Suprapubic skin (tissue), 4 donors: ENCODE results near the gene CTNS. TPM values are rescaled to one million over a fixed set of nuclear protein-coding genes. Genes with fewer than 3 reads are reported as not detected.

Source experiments
- DNase-seq, 2 donors: peaks; one replicate each; pipeline ENCODE4 v3.0.0-alpha.2; 2019; ENCODE audit warnings: low spot score in 2 of 2
- H3K27ac ChIP-seq: fragments of 200-600 bp; sonication (generic); one replicate; pipeline ENCODE4 v1.5.1; 2019
- H3K27me3 ChIP-seq: fragments of 200-600 bp; sonication (generic); one replicate; pipeline ENCODE4 v1.5.1; 2019
- H3K36me3 ChIP-seq: fragments of 200-600 bp; sonication (generic); one replicate; pipeline ENCODE4 v1.5.1; 2019
- H3K4me1 ChIP-seq: fragments of 200-600 bp; sonication (generic); one replicate; pipeline ENCODE4 v1.5.1; 2019
- H3K4me3 ChIP-seq: fragments of 200-600 bp; sonication (generic); one replicate; pipeline ENCODE4 v1.5.1; 2019; ENCODE audit warnings: mild to moderate bottlenecking
- H3K9me3 ChIP-seq: fragments of 200-600 bp; sonication (generic); one replicate; pipeline ENCODE4 v1.5.1; 2019
- EP300 ChIP-seq: sonication (generic); formaldehyde crosslinking; IDR thresholded peaks from one replicate; pipeline ENCODE4 v1.6.1; 2017; ENCODE audit warnings: antibody characterized with exemption
- POLR2A ChIP-seq, 2 donors: fragments of 450-650 bp; IDR thresholded peaks; one replicate each; pipeline ENCODE4 v1.6.1; 2017; ENCODE audit warnings: antibody characterized with exemption in 2 of 2, mild to moderate bottlenecking in 2 of 2, moderate library complexity in 2 of 2
- POLR2AphosphoS5 ChIP-seq, 3 donors: sonication (generic); formaldehyde crosslinking; IDR thresholded peaks; one replicate each; pipeline ENCODE4 v1.6.1; 2017; ENCODE audit warnings: antibody characterized with exemption in 3 of 3
- WGBS: methylation state at CpG from one replicate; pipeline ENCODE4 v1.1.5; 2018; 5-methylcytosine and 5-hydroxymethylcytosine counted together
- total RNA-seq, 4 donors: library from RNA; depleted of rRNA; stranded (reverse); fragments of >200 nt; gene quantifications; one replicate each; pipeline ENCODE4 v1.1.0, GENCODE V29; 2016
- TF ChIP-seq, protein P1 (sequence below), 2 donors: fragments of 200-600 bp in 1 of 2; fragments of 450-650 bp in 1 of 2; sonication (generic) in 1 of 2; IDR thresholded peaks; one replicate each; pipeline ENCODE4 v1.5.1; 2016 to 2019; ENCODE audit warnings: antibody characterized with exemption in 2 of 2, mild to moderate bottlenecking in 1 of 2, moderate library complexity in 1 of 2

CTNS gene
- total RNA-seq, 4 donors from 2014 or later, result 19.9 to 34.6 (median 26.1) TPM

- no peak for DNase-seq
- no peak overlapping the region for H3K27ac ChIP-seq
- H3K9me3 ChIP-seq, result no peaks in the 10 kb centered on the region
- H3K36me3 ChIP-seq, result peaks cover 95% of the 10 kb centered on the region
- H3K4me1 ChIP-seq, result no peaks in the 10 kb centered on the region
- TF ChIP-seq POLR2AphosphoS5 (IDR thresholded peaks at IDR 0.05) (no peak), POLR2A (IDR thresholded peaks at IDR 0.05) (no peak), EP300 (no peak)
- TF ChIP-seq, protein P1, sequence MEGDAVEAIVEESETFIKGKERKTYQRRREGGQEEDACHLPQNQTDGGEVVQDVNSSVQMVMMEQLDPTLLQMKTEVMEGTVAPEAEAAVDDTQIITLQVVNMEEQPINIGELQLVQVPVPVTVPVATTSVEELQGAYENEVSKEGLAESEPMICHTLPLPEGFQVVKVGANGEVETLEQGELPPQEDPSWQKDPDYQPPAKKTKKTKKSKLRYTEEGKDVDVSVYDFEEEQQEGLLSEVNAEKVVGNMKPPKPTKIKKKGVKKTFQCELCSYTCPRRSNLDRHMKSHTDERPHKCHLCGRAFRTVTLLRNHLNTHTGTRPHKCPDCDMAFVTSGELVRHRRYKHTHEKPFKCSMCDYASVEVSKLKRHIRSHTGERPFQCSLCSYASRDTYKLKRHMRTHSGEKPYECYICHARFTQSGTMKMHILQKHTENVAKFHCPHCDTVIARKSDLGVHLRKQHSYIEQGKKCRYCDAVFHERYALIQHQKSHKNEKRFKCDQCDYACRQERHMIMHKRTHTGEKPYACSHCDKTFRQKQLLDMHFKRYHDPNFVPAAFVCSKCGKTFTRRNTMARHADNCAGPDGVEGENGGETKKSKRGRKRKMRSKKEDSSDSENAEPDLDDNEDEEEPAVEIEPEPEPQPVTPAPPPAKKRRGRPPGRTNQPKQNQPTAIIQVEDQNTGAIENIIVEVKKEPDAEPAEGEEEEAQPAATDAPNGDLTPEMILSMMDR (IDR thresholded peaks at IDR 0.05), result no peak
- WGBS, result 84% methylated on average over 5 of the region's 6 CpGs
- no peaks in the 10 kb centered on the region for H3K27me3 ChIP-seq
- no peak overlapping the region for H3K4me3 ChIP-seq
Measured at GRCh38 chr17:3613124-3613523, 23.4 kb upstream of the CTNS start.

GRCh38 chr17:3615160-3615870 lies 21.2 kb upstream of the CTNS start:
- no peak for DNase-seq
- Histone ChIP-seq H3K27ac (no peak overlapping the region), H3K4me1 (no peaks in the 10 kb centered on the region), H3K36me3 (peaks cover 95% of the 10 kb centered on the region), H3K27me3 (no peaks in the 10 kb centered on the region), H3K4me3 (no peak overlapping the region), H3K9me3 (no peaks in the 10 kb centered on the region)
- TF ChIP-seq EP300 (no peak), POLR2AphosphoS5 (IDR thresholded peaks at IDR 0.05) (no peak), POLR2A (IDR thresholded peaks at IDR 0.05) (no peak)
- TF ChIP-seq, protein P1 (IDR thresholded peaks at IDR 0.05), result no peak
- WGBS, result 96% methylated on average over 18 of the region's 18 CpGs

- Histone ChIP-seq H3K9me3 (no peaks in the 10 kb centered on the region), H3K4me1 (no peaks in the 10 kb centered on the region), H3K4me3 (no peak overlapping the region), H3K27ac (no peak overlapping the region), H3K36me3 (peaks cover 86% of the 10 kb centered on the region), H3K27me3 (no peaks in the 10 kb centered on the region)
- DNase-seq, result no peak
- TF ChIP-seq POLR2A (IDR thresholded peaks at IDR 0.05) (no peak), EP300 (no peak)
- TF ChIP-seq, protein P1 (IDR thresholded peaks at IDR 0.05), result no peak
- 92% methylated on average over 8 of the region's 8 CpGs for WGBS
Measured at GRCh38 chr17:3621146-3621720, 15.3 kb upstream of the CTNS start.

DNA sequence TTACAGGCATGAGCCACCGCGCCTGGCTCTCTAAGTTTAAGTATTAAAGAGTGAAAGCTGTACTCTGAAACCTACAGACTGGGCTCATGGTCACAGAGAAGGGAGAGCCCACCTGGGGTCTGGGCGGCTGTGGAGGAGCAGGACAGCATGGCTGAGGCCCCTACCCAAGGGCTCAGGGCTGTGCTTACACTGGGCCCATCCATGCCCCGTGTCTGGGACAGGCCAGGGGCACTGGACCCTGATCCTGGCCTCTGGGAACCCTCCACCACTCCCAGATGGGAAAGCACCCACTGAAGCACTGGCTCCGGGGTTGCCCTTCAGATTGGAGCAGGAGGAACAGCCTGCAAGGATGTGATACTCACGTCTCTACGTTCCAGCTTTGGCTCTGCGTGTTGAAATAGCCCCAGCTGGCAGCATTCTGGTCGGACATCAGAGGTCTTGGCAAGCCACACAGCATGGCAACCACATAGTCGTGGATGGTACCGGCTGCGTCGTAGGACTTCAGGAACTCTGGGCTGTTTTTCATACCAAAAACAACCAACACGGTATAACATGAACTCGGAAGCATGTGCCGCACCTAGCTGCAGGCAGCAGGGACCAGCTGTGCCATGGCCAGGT lies 13.5 kb upstream of the CTNS start:
- 91% methylated on average over 16 of the region's 16 CpGs for WGBS
- H3K4me1 ChIP-seq, result no peaks in the 10 kb centered on the region
- peaks cover 87% of the 10 kb centered on the region for H3K36me3 ChIP-seq
- H3K27me3 ChIP-seq, result no peaks in the 10 kb centered on the region
- H3K9me3 ChIP-seq, result no peaks in the 10 kb centered on the region
- H3K27ac ChIP-seq, result no peak overlapping the region
- TF ChIP-seq POLR2AphosphoS5 (IDR thresholded peaks at IDR 0.05) (no peak), EP300 (no peak), POLR2A (IDR thresholded peaks at IDR 0.05) (no peak)
- TF ChIP-seq, protein P1 (IDR thresholded peaks at IDR 0.05), result no peak
- no peak overlapping the region for H3K4me3 ChIP-seq
- DNase-seq, result no peak
